WTC11 (cell line): Measurements from ENCODE around the gene ESYT1. TPM values are rescaled to one million over a fixed set of nuclear protein-coding genes. Genes with fewer than 3 reads are reported as not detected.

Source experiments
- ATAC-seq: fragments of 200-7000 bp; cut with Tn5 transposase; 2 replicates; pipeline ENCODE4 v1.10.0; 2021; ENCODE audit warnings: mild to moderate bottlenecking, moderate library complexity
- CTCF ChIA-PET: fragments of 300-600 bp; sonication (Branson Sonifier 250); formaldehyde crosslinking; loops from one replicate; lab custom pipeline; 2021; ENCODE audit warnings: antibody characterized with exemption; lab: Charles Lee
- POLR2A ChIA-PET: fragments of 350-600 bp; sonication (Branson Sonifier 250); formaldehyde crosslinking; loops from one replicate; lab custom pipeline; 2021; ENCODE audit warnings: antibody characterized with exemption; lab: Charles Lee
- DNase-seq: peaks from one replicate; pipeline ENCODE4 v3.0.0; 2021; ENCODE audit warnings: low spot score
- H3K27ac Mint-ChIP-seq: 2 replicates; pipeline ENCODE4 v1.8.0; 2021; ENCODE audit warnings: mixed read lengths
- H3K27me3 Mint-ChIP-seq: 2 replicates; pipeline ENCODE4 v1.8.0; 2021; ENCODE audit warnings: low read depth, mild to moderate bottlenecking, moderate library complexity, mixed read lengths
- H3K36me3 Mint-ChIP-seq: 2 replicates; pipeline ENCODE4 v1.8.0; 2021; ENCODE audit warnings: mixed read lengths
- H3K4me1 Mint-ChIP-seq: 2 replicates; pipeline ENCODE4 v1.8.0; 2022; ENCODE audit warnings: mixed read lengths
- H3K4me3 Mint-ChIP-seq: 2 replicates; pipeline ENCODE4 v1.8.0; 2021; ENCODE audit warnings: mild to moderate bottlenecking, moderate library complexity, mixed read lengths
- H3K9me3 Mint-ChIP-seq: 2 replicates; pipeline ENCODE4 v1.8.0; 2021; ENCODE audit warnings: mixed read lengths
- AR ChIP-seq: fragments of 250-450 bp; sonication (Bioruptor Pico); IDR thresholded peaks from 2 replicates; pipeline ENCODE4 v1.9.0; 2021; ENCODE audit warnings: mild to moderate bottlenecking
- ATF6 ChIP-seq: sonication (generic); formaldehyde crosslinking; IDR thresholded peaks from 2 replicates; pipeline ENCODE4 v1.8.1; 2023; ENCODE audit warnings: mild to moderate bottlenecking, missing genetic modification reagents
- CTCF ChIP-seq: fragments of 200-600 bp; IDR thresholded peaks from 2 replicates; pipeline ENCODE4 v1.8.0; 2022; ENCODE audit warnings: antibody characterized with exemption
- ERG ChIP-seq: fragments of 250-450 bp; sonication (Bioruptor Pico); IDR thresholded peaks from 2 replicates; pipeline ENCODE4 v1.8.0; 2021; ENCODE audit warnings: mild to moderate bottlenecking
- FOXK1 ChIP-seq: sonication (generic); formaldehyde crosslinking; IDR thresholded peaks from 2 replicates; pipeline ENCODE4 v1.8.0; 2022; ENCODE audit warnings: mild to moderate bottlenecking, moderate library complexity, missing genetic modification reagents
- GRHL2 ChIP-seq: fragments of 250-450 bp; sonication (Bioruptor Pico); IDR thresholded peaks from 2 replicates; pipeline ENCODE4 v1.8.0; 2022; ENCODE audit warnings: mild to moderate bottlenecking, moderate library complexity; ENCODE audit not compliant: insufficient replicate concordance, severe bottlenecking
- HMGA2 ChIP-seq: fragments of 250-450 bp; sonication (Bioruptor Pico); IDR thresholded peaks from 2 replicates; pipeline ENCODE4 v1.4.0; 2021; ENCODE audit warnings: mild to moderate bottlenecking, moderate library complexity
- MAX ChIP-seq: sonication (generic); formaldehyde crosslinking; IDR thresholded peaks from 2 replicates; pipeline ENCODE4 v1.8.0; 2022; ENCODE audit warnings: mild to moderate bottlenecking, missing genetic modification reagents
- NFYB ChIP-seq: sonication (generic); formaldehyde crosslinking; conservative IDR thresholded peaks from 2 replicates; pipeline ENCODE4 v1.8.0; 2022; ENCODE audit warnings: low read depth, missing genetic modification reagents
- NR3C1 ChIP-seq: sonication (generic); formaldehyde crosslinking; conservative IDR thresholded peaks from 2 replicates; pipeline ENCODE4 v1.8.1; 2023; ENCODE audit warnings: low read depth, mild to moderate bottlenecking, missing genetic modification reagents
- PREB ChIP-seq: sonication (generic); formaldehyde crosslinking; IDR thresholded peaks from 2 replicates; pipeline ENCODE4 v1.8.1; 2022; ENCODE audit warnings: mild to moderate bottlenecking, missing genetic modification reagents, moderate library complexity, borderline replicate concordance
- SMAD4 ChIP-seq: sonication (generic); formaldehyde crosslinking; IDR thresholded peaks from 2 replicates; pipeline ENCODE4 v1.8.0; 2022; ENCODE audit warnings: mild to moderate bottlenecking, missing genetic modification reagents
- SOX15 ChIP-seq: fragments of 250-450 bp; sonication (Bioruptor Pico); IDR thresholded peaks from 2 replicates; pipeline ENCODE4 v1.9.0; 2021; ENCODE audit warnings: mild to moderate bottlenecking
- TEAD1 ChIP-seq: sonication (generic); formaldehyde crosslinking; IDR thresholded peaks from 2 replicates; pipeline ENCODE4 v1.8.0; 2022; ENCODE audit warnings: mild to moderate bottlenecking, missing genetic modification reagents
- ZBTB21 ChIP-seq: sonication (generic); formaldehyde crosslinking; IDR thresholded peaks from 2 replicates; pipeline ENCODE4 v1.8.1; 2023; ENCODE audit warnings: mild to moderate bottlenecking, missing genetic modification reagents, borderline replicate concordance
- ZMAT4 ChIP-seq: fragments of 250-450 bp; sonication (Bioruptor Pico); IDR thresholded peaks from 2 replicates; pipeline ENCODE4 v1.9.0; 2021; ENCODE audit warnings: mild to moderate bottlenecking
- ZNF138 ChIP-seq: sonication (generic); formaldehyde crosslinking; conservative IDR thresholded peaks from 2 replicates; pipeline ENCODE4 v1.8.1; 2022; ENCODE audit warnings: mild to moderate bottlenecking, moderate library complexity, missing genetic modification reagents
- ZNF219 ChIP-seq: sonication (generic); formaldehyde crosslinking; IDR thresholded peaks from 2 replicates; pipeline ENCODE4 v1.8.0; 2023; ENCODE audit warnings: missing genetic modification reagents, mild to moderate bottlenecking, borderline replicate concordance
- ZNF416 ChIP-seq: fragments of 250-450 bp; sonication (Bioruptor Pico); IDR thresholded peaks from 2 replicates; pipeline ENCODE4 v1.9.0; 2021; ENCODE audit warnings: mild to moderate bottlenecking, inconsistent platforms
- ZNF425 ChIP-seq: fragments of 250-450 bp; sonication (Bioruptor Pico); conservative IDR thresholded peaks from 2 replicates; pipeline ENCODE4 v1.9.0; 2021; ENCODE audit warnings: mild to moderate bottlenecking
- ZSCAN18 ChIP-seq: fragments of 250-450 bp; sonication (Bioruptor Pico); IDR thresholded peaks from 2 replicates; pipeline ENCODE4 v2.1.2; 2022; ENCODE audit warnings: mild to moderate bottlenecking, moderate library complexity
- total RNA-seq: library from RNA; stranded (reverse); gene quantifications from 3 replicates; pipeline ENCODE4 v1.2.3, GENCODE V29; 2021

Gene ESYT1
- total RNA-seq, 1 experiment from 2014 or later: 80.1 TPM

- no peak for TF ChIP-seq ATF6 (CRISPR knock-in tag)
These were observed 29.5 kb upstream of the ESYT1 start (continued) for GRCh38 chr12:56098592-56098991.

GRCh38 chr12:56099787-56100186 lies 28.3 kb upstream of the ESYT1 start:
- Mint-ChIP-seq H3K27ac (no peak overlapping the region), H3K4me1 (peaks cover 8% of the 10 kb centered on the region), H3K4me3 (no peak overlapping the region), H3K27me3 (no peaks in the 10 kb centered on the region), H3K36me3 (peaks cover 69% of the 10 kb centered on the region), H3K9me3 (no peaks in the 10 kb centered on the region)
- CTCF ChIA-PET: interaction anchor here (1.5 kb wide), 1 partner anchor 14 kb away, joined by 3 read pairs; no protein-coding TSS in a partner anchor
- ATAC-seq: no peak
- TF ChIP-seq HMGA2 (CRISPR knock-in tag): no peak
- no peak for TF ChIP-seq AR (CRISPR knock-in tag)
- no peak for TF ChIP-seq ZNF416 (CRISPR knock-in tag)
- TF ChIP-seq ZMAT4: no peak
- TF ChIP-seq NR3C1 (CRISPR knock-in tag): no peak
- no peak for TF ChIP-seq GRHL2 (CRISPR knock-in tag)
- no peak for TF ChIP-seq ZNF219 (CRISPR knock-in tag)
- no peak for TF ChIP-seq SOX15 (CRISPR knock-in tag)
- TF ChIP-seq MAX: no peak
- TF ChIP-seq ZBTB21 (CRISPR knock-in tag): no peak
- no peak for TF ChIP-seq FOXK1 (CRISPR knock-in tag)
- TF ChIP-seq ZNF425: no peak
- TF ChIP-seq NFYB (CRISPR knock-in tag): no peak
- TF ChIP-seq SMAD4 (CRISPR knock-in tag): no peak
- no peak for TF ChIP-seq ERG
- DNase-seq: no peak
- POLR2A ChIA-PET: no interaction called here

- no peak for ATAC-seq
- POLR2A ChIA-PET: no interaction called here
- no peak overlapping the region for H3K27ac Mint-ChIP-seq
- CTCF ChIA-PET: no interaction called here
- no peaks in the 10 kb centered on the region for H3K9me3 Mint-ChIP-seq
- H3K4me3 Mint-ChIP-seq: no peak overlapping the region
- H3K4me1 Mint-ChIP-seq: peaks cover 17% of the 10 kb centered on the region
- no peaks in the 10 kb centered on the region for H3K27me3 Mint-ChIP-seq
- H3K36me3 Mint-ChIP-seq: peaks cover 56% of the 10 kb centered on the region
- DNase-seq: no peak
- TF ChIP-seq MAX (no peak), TEAD1 (no peak), ZNF138 (CRISPR knock-in tag) (no peak), CTCF (no peak), PREB (CRISPR knock-in tag) (no peak), ZSCAN18 (no peak)
These were observed 27.0 kb upstream of the ESYT1 start for GRCh38 chr12:56101045-56101444.
